Spleen (tissue), 11 donors: ENCODE results near the gene CDH26. TPM values are rescaled to one million over a fixed set of nuclear protein-coding genes. Genes with fewer than 3 reads are reported as not detected.

Experiments
- DNase-seq: peaks from one replicate; pipeline ENCODE4 v3.0.0-alpha.2; 2020
- H3K27ac ChIP-seq, 8 donors: fragments of 200-600 bp; sonication (generic) in 7 of 8; 1 replicate in 4 of 8; 2 replicates in 4 of 8; pipeline versions ENCODE4 v1.5.0 to v1.8.0; 2016 to 2021; ENCODE audit warnings: inconsistent platforms in 4 of 8, mild to moderate bottlenecking in 4 of 8, moderate library complexity in 1 of 8
- H3K27me3 ChIP-seq, 7 donors: fragments of 200-600 bp; sonication (generic) in 6 of 7; replicated peaks in 1 of 7; 1 replicate in 4 of 7; 2 replicates in 3 of 7; pipeline versions ENCODE4 v1.5.0 to v1.8.0; 2016 to 2021; ENCODE audit warnings: inconsistent platforms in 3 of 7, mild to moderate bottlenecking in 1 of 7
- H3K36me3 ChIP-seq, 6 donors: fragments of 200-600 bp; sonication (generic) in 5 of 6; 1 replicate in 4 of 6; 2 replicates in 2 of 6; pipeline versions ENCODE4 v1.5.0 to v1.8.0; 2016 to 2021; ENCODE audit warnings: inconsistent platforms in 2 of 6
- H3K4me1 ChIP-seq, 6 donors: fragments of 200-600 bp; sonication (generic) in 5 of 6; 1 replicate in 3 of 6; 2 replicates in 3 of 6; pipeline versions ENCODE4 v1.5.0 to v1.8.0; 2016 to 2021; ENCODE audit warnings: inconsistent platforms in 3 of 6
- H3K4me3 ChIP-seq, 8 donors: fragments of 200-600 bp; sonication (generic) in 7 of 8; 1 replicate in 4 of 8; 2 replicates in 4 of 8; pipeline versions ENCODE4 v1.5.0 to v1.8.0; 2016 to 2021; ENCODE audit warnings: inconsistent platforms in 4 of 8, mild to moderate bottlenecking in 4 of 8, moderate library complexity in 2 of 8
- H3K9me3 ChIP-seq, 8 donors: fragments of 200-600 bp; sonication (generic) in 7 of 8; 1 replicate in 4 of 8; 2 replicates in 4 of 8; pipeline versions ENCODE4 v1.5.0 to v1.8.0; 2016 to 2021; ENCODE audit warnings: inconsistent platforms in 4 of 8
- POLR2A ChIP-seq, 3 donors: fragments of 450-650 bp; IDR thresholded peaks; one replicate each; pipeline ENCODE4 v1.5.1; 2017; ENCODE audit warnings: antibody characterized with exemption in 3 of 3, mild to moderate bottlenecking in 1 of 3
- POLR2AphosphoS5 ChIP-seq, 3 donors: sonication (generic); formaldehyde crosslinking; IDR thresholded peaks; one replicate each; pipeline ENCODE4 v1.5.1; 2017; ENCODE audit warnings: antibody characterized with exemption in 3 of 3
- WGBS, 5 donors: extraction: QIAGEN DNeasy Blood & Tissue Kit in 3 of 5; methylation state at CpG; one replicate each; pipeline versions ENCODE4 v1.1.5 to v1.1.7; 2013 to 2018; 5-methylcytosine and 5-hydroxymethylcytosine counted together
- intact Hi-C: fragments of 100-400 bp; cut with DNase I; formaldehyde crosslinking; loops from one replicate; pipeline ENCODE4 v1.15.0; 2023; ENCODE audit warnings: low total_unique reads
- polyA plus RNA-seq, 3 donors: library from polyadenylated mRNA; stranded (reverse); fragments of 200-250 nt; gene quantifications; one replicate each; pipeline ENCODE4 v1.2.1, GENCODE V29; 2013
- total RNA-seq, 7 donors: library from RNA; depleted of rRNA in 3 of 7; stranded (reverse); fragments of >200 nt in 3 of 7; fragmentation: NEBNext Ultra II Directional in 4 of 7; extraction: Animal tissue kit (Norgen Biotek cat#: 25700) in 4 of 7; gene quantifications; one replicate each; pipeline versions ENCODE4 v1.1.0 to v1.2.1, GENCODE V29; 2016 to 2021
- TF ChIP-seq, protein P1 (sequence below), 11 experiments: fragments of 200-600 bp in 7 of 11; fragments of 450-650 bp in 4 of 11; sonication (generic) in 4 of 11; IDR thresholded peaks in 8 of 11; conservative IDR thresholded peaks in 3 of 11; 1 replicate in 7 of 11; 2 replicates in 4 of 11; pipeline versions ENCODE4 v1.4.0 to v1.8.0; 2016 to 2021; ENCODE audit warnings: antibody characterized with exemption in 11 of 11, inconsistent platforms in 4 of 11, mild to moderate bottlenecking in 1 of 11
- donor health status: healthy with polysubstance abuse.
- donor health status: DM: no; HTN: no; CAD: no; lungs with moderate emphysema.
- donor health status: DM: no; HTN: no; CAD: no.
- donor health status: Bipolar disorder and iron deficiency.
- donor health status: healthy.
- donor health status: DM: no; HTN: no; CAD: no.
- donor health status: DM: yes; HTN: yes; CAD: no.

CDH26 gene
- total and polyA plus RNA-seq, 10 donors: 0.70 to 6.2 (median 2.0) TPM

DNA sequence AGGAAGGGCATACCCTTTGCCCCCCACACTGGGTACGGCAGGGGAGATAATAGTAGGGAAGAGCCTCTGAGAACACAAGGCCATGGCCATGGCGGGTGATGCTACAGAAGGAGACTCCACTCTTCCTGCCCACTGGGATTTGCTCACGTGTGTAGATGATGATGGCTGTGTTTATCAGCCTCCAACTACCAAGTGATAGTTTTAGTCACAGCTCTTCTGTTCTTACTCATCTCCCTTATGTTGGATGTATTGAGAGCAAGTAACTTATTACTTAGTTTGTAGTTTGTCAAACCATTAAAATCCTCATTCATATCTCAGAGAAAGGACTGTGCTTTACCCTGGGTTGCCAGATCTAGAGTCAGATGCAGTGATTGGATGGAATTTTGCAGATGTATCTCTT, 66.0 kb downstream of the CDH26 start:
- no peak overlapping the region for H3K4me3 ChIP-seq
- no peak overlapping the region for H3K27ac ChIP-seq
- 39 to 88% (median 55%) methylated on average over 3 of the region's 3 CpGs for WGBS, 5 donors
- no peaks in the 10 kb centered on the region for H3K27me3 ChIP-seq
- DNase-seq: no peak
- H3K36me3 ChIP-seq: no peaks in the 10 kb centered on the region
- no peaks in the 10 kb centered on the region for H3K4me1 ChIP-seq
- peaks cover 0 to 12% (median 4%) of the 10 kb centered on the region in 8 donors for H3K9me3 ChIP-seq
- intact Hi-C loops: no loop called here
- no peak for TF ChIP-seq POLR2A (IDR thresholded peaks at IDR 0.05)
- TF ChIP-seq, protein P1, sequence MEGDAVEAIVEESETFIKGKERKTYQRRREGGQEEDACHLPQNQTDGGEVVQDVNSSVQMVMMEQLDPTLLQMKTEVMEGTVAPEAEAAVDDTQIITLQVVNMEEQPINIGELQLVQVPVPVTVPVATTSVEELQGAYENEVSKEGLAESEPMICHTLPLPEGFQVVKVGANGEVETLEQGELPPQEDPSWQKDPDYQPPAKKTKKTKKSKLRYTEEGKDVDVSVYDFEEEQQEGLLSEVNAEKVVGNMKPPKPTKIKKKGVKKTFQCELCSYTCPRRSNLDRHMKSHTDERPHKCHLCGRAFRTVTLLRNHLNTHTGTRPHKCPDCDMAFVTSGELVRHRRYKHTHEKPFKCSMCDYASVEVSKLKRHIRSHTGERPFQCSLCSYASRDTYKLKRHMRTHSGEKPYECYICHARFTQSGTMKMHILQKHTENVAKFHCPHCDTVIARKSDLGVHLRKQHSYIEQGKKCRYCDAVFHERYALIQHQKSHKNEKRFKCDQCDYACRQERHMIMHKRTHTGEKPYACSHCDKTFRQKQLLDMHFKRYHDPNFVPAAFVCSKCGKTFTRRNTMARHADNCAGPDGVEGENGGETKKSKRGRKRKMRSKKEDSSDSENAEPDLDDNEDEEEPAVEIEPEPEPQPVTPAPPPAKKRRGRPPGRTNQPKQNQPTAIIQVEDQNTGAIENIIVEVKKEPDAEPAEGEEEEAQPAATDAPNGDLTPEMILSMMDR (IDR thresholded peaks at IDR 0.05 in 8 of 11, conservative IDR thresholded peaks at IDR 0.05 in 3 of 11): no peak
- TF ChIP-seq POLR2AphosphoS5 (IDR thresholded peaks at IDR 0.05): no peak

DNA sequence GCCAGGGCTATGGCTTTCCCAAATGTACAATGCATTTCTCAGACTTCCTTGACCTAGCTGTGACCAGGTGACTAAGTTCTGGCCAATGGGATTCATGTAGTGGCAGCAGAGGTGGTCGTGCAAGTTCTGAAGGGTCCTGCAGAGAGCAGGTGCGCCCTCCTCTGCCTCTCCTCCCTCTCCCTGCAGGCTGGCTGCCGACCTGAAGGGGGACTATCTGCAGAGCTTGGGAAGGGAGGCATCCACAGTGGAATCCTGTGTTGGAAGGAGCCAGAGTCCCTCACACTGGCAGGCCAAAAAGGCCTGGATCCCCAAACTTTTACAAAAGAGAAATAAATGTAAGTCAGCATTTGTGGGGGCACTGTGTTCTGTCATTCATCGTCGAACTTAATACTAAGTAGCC, 66.6 kb downstream of the CDH26 start:
- WGBS, 5 donors: 73 to 85% (median 74%) methylated on average over 5 of the region's 5 CpGs
- Histone ChIP-seq H3K27me3 (no peaks in the 10 kb centered on the region), H3K4me1 (no peaks in the 10 kb centered on the region), H3K27ac (no peak overlapping the region), H3K4me3 (no peak overlapping the region), H3K9me3 (peaks cover 0 to 12% (median 2%) of the 10 kb centered on the region in 8 donors), H3K36me3 (no peaks in the 10 kb centered on the region)
- no peak for TF ChIP-seq POLR2A (IDR thresholded peaks at IDR 0.05)
- intact Hi-C loops: no loop called here
- DNase-seq: no peak

GRCh38 chr20:60026010-60026409, 67.8 kb downstream of the CDH26 start:
- Histone ChIP-seq H3K4me3 (no peak overlapping the region), H3K9me3 (peaks cover 0 to 12% (median 2%) of the 10 kb centered on the region in 8 donors), H3K27me3 (no peaks in the 10 kb centered on the region), H3K36me3 (no peaks in the 10 kb centered on the region), H3K27ac (no peak overlapping the region), H3K4me1 (no peaks in the 10 kb centered on the region)
- TF ChIP-seq POLR2A (IDR thresholded peaks at IDR 0.05) (no peak), POLR2AphosphoS5 (IDR thresholded peaks at IDR 0.05) (no peak)
- TF ChIP-seq, protein P1 (IDR thresholded peaks at IDR 0.05 in 8 of 11, conservative IDR thresholded peaks at IDR 0.05 in 3 of 11): no peak
- DNase-seq: no peak
- intact Hi-C loops: no loop called here
- WGBS, 5 donors: 86 to 98% (median 89%) methylated on average over 4 of the region's 4 CpGs

DNA sequence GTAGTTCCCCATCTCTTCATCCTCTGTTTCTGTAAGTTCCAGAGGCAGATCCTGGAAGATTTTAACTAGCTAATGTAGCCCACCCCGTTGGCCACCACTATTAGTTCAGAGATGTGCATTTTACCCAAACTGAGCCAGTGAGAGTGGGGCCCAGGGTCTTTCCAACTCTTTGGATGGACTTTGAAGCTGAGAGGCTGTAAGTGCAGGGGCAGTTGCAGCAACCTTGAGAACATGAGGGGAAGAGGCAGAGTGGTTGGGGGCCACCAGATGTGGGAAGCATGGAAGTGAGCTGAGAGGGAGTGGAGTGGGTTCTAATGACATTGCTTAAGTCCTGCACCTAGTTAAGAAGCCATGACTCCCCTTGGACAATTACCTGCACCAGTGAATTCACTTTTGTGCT, 72.2 kb downstream of the CDH26 start:
- no peak overlapping the region for H3K4me3 ChIP-seq
- peaks cover 0 to 4% (median 0%) of the 10 kb centered on the region in 6 donors for H3K4me1 ChIP-seq
- H3K36me3 ChIP-seq: no peaks in the 10 kb centered on the region
- no peaks in the 10 kb centered on the region for H3K27me3 ChIP-seq
- intact Hi-C loops: no loop called here
- WGBS, 5 donors: 72 to 90% (median 86%) methylated on average over 1 of the region's 1 CpG
- H3K27ac ChIP-seq: no peak overlapping the region
- DNase-seq: no peak
- H3K9me3 ChIP-seq: peaks cover 0 to 13% (median 4%) of the 10 kb centered on the region in 8 donors
- TF ChIP-seq POLR2AphosphoS5 (IDR thresholded peaks at IDR 0.05) (no peak), POLR2A (IDR thresholded peaks at IDR 0.05) (no peak)
- TF ChIP-seq, protein P1 (IDR thresholded peaks at IDR 0.05 in 8 of 11, conservative IDR thresholded peaks at IDR 0.05 in 3 of 11): no peak

DNA sequence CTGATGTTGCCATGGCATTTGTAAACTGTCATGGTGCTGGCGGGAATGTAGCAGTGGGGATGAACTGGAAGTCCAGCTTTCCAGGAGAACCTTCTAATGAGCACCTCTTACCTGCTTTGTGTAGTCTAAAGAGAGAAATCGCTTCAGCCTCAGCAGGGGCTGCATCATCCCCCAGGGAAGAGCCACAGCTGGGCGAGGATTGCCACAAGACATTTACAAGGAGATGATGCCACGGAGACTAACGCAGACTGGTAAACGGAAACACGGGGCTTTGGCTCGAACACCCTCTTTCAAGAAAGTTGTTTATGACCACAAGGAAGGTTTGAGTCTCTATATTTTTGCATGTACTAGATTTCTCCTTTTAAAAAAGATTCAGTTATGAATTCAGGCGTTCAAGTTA, 72.9 kb downstream of the CDH26 start:
- Histone ChIP-seq H3K9me3 (peaks cover 0 to 16% (median 7%) of the 10 kb centered on the region in 8 donors), H3K4me3 (no peak overlapping the region), H3K27me3 (no peaks in the 10 kb centered on the region), H3K4me1 (peaks cover 0 to 4% (median 0%) of the 10 kb centered on the region in 6 donors), H3K27ac (no peak overlapping the region), H3K36me3 (no peaks in the 10 kb centered on the region)
- TF ChIP-seq, protein P1 (IDR thresholded peaks at IDR 0.05 in 8 of 11, conservative IDR thresholded peaks at IDR 0.05 in 3 of 11): no peak
- no peak for TF ChIP-seq POLR2AphosphoS5 (IDR thresholded peaks at IDR 0.05)
- no peak for TF ChIP-seq POLR2A (IDR thresholded peaks at IDR 0.05)
- 79 to 90% (median 87%) methylated on average over 9 of the region's 9 CpGs for WGBS, 5 donors
- DNase-seq: no peak
- intact Hi-C loops: no loop called here
